ENCODE data around the gene OTOF. TPM values are rescaled to one million over a fixed set of nuclear protein-coding genes. Genes with fewer than 3 reads are reported as not detected.

Gene OTOF
- total RNA-seq, 1 experiment from 2014 or later: 0.10 TPM

DNA sequence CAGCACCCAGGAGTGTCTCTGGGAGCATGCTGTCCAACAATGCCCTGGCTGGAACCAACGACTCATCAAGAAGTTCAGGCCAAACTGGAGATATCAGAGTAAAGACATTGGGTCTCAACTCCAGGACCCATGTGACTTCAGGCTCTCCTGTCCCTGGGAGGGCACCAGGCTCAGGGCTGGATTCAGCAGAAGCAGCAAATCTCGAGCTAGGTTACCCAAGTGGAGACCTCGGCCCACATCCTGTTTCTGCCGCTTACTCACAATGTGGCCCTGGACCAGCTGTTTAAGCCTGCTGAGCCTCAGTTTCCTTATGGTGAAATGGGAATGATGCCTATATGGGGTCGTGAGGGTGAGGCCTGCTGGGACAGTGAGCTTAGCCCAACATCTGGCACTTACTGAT is 9.3 kb upstream of the OTOF start:
- Histone ChIP-seq H3K4me1 (ENCODE audit: control insufficient read depth in 1 of 2, insufficient read depth in 2 of 2, low read length in 2 of 2) (no peaks in the 10 kb centered on the region), H3K9me3 (ENCODE audit: control insufficient read depth in 1 of 2, insufficient read depth in 1 of 2, low read depth in 1 of 2, low read length in 2 of 2) (no peaks in the 10 kb centered on the region), H3K27me3 (ENCODE audit: insufficient read depth, low read length) (0 out of 2 replicates have a peak, but pooled peaks cover 4% of the 10 kb centered on the region), H3K36me3 (ENCODE audit: control insufficient read depth in 1 of 2, insufficient read depth in 2 of 2, low read length in 2 of 2) (no peaks in the 10 kb centered on the region), H3K4me3 (replicated peaks in 1 of 2; ENCODE audit: low read depth in 1 of 2, low read length in 2 of 2) (no peak overlapping the region), H3K4me2 (ENCODE audit: low read length) (no peak overlapping the region), H3K9ac (ENCODE audit: low read length) (no peak overlapping the region), H3K27ac (ENCODE audit: low read depth, low read length) (no peak overlapping the region), H3K79me2 (ENCODE audit: insufficient read depth, low read length) (no peaks in the 10 kb centered on the region), H3K9me2 (ENCODE audit: insufficient read depth) (no peaks in the 10 kb centered on the region), H2AFZ (ENCODE audit: low read depth, low read length, poor library complexity, severe bottlenecking) (no peak overlapping the region), H4K20me1 (ENCODE audit: insufficient read depth) (no peaks in the 10 kb centered on the region)
- BruUV-seq (replicated peaks): no TSS peak
- intact Hi-C loops (cut with micrococcal nuclease): no loop called here
- TF ChIP-seq EGR1 (IDR thresholded peaks at IDR 0.05; ENCODE audit: low read depth) (no peak), ELF1 (IDR thresholded peaks at IDR 0.05; ENCODE audit: borderline replicate concordance, low read depth) (no peak), SIN3A (IDR thresholded peaks at IDR 0.05; ENCODE audit: low read depth) (no peak), ZFX (IDR thresholded peaks at IDR 0.05) (no peak), EZH2phosphoT487 (IDR thresholded peaks at IDR 0.05; ENCODE audit: borderline replicate concordance) (no peak), SRF (IDR thresholded peaks at IDR 0.05; ENCODE audit: low read depth) (no peak), JUND (IDR thresholded peaks at IDR 0.05) (no peak), TCF7L2 (IDR thresholded peaks at IDR 0.05; ENCODE audit: borderline replicate concordance, extremely low read depth, insufficient read depth, insufficient read length) (no peak), CEBPB (IDR thresholded peaks at IDR 0.05; ENCODE audit: low read depth) (no peak), SP1 (IDR thresholded peaks at IDR 0.05; ENCODE audit: low read depth) (no peak), RAD21 (IDR thresholded peaks at IDR 0.05; ENCODE audit: low read depth) (no peak), CBX3 (IDR thresholded peaks at IDR 0.05; ENCODE audit: low read depth) (no peak), POLR2AphosphoS5 (IDR thresholded peaks at IDR 0.05; ENCODE audit: low read depth, low read length) (no peak)
- TF ChIP-seq, protein P1, sequence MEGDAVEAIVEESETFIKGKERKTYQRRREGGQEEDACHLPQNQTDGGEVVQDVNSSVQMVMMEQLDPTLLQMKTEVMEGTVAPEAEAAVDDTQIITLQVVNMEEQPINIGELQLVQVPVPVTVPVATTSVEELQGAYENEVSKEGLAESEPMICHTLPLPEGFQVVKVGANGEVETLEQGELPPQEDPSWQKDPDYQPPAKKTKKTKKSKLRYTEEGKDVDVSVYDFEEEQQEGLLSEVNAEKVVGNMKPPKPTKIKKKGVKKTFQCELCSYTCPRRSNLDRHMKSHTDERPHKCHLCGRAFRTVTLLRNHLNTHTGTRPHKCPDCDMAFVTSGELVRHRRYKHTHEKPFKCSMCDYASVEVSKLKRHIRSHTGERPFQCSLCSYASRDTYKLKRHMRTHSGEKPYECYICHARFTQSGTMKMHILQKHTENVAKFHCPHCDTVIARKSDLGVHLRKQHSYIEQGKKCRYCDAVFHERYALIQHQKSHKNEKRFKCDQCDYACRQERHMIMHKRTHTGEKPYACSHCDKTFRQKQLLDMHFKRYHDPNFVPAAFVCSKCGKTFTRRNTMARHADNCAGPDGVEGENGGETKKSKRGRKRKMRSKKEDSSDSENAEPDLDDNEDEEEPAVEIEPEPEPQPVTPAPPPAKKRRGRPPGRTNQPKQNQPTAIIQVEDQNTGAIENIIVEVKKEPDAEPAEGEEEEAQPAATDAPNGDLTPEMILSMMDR (IDR thresholded peaks at IDR 0.05 in 2 of 3, conservative IDR thresholded peaks at IDR 0.05 in 1 of 3; ENCODE audit: borderline replicate concordance in 1 of 3, insufficient read depth in 1 of 3, low read depth in 2 of 3, low read length in 2 of 3): no peak
- DNase-seq (ENCODE audit: low read depth, low spot score) (no peak), ATAC-seq (no peak)
- POLR2A ChIA-PET: no interaction called here
- RAD21 ChIA-PET (ENCODE audit: low non-redundant PET in 1 of 2, low total read pairs in 2 of 2, uncharacterized antibody in 2 of 2, unreplicated experiment in 2 of 2): no interaction called here
- CTCF ChIA-PET: no interaction called here

All from HCT116 (cell line).